HL-60/S4 treated with phorbol 12-myristate 13-acetate at 8.2 ng/mL for 4 days and 3 days (cell line): ENCODE data around the gene TMEM14C.
"Not testable (repeated sequence)": the region's sequence is repeated elsewhere in the genome, so short reads cannot be mapped to it uniquely, and the experiment has no call there.

Experiments used
- in situ Hi-C: fragments of 300-500 bp; cut with MboI; formaldehyde crosslinking; loops from 2 replicates; pipeline ENCODE4 v1.15.0; 2022; ENCODE audit warnings: low sequenced_read_pairs

The TMEM14C gene

GRCh38 chr6:10720960-10721849 lies 1.7 kb upstream of the TMEM14C start:
- in situ Hi-C loops = not testable (repeated sequence)

GRCh38 chr6:10721850-10722569 lies 860 bp upstream of the TMEM14C start:
- in situ Hi-C loops = no loop called here

DNA sequence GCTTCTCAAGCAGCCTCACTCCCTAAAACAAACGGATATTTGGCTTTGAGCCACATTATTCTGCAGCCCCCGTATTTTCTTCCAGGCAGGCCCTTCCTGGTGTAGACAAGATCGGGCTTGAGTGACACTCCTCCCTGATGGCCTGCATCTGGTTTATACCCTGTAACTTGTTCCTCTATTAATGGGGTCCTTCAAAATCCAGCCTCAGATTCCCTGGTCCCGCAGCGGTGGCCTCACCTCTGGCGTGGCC lies 375 bp upstream of the TMEM14C start:
- in situ Hi-C loops = no loop called here

GRCh38 chr6:10723567-10723881 lies 654 bp downstream of the TMEM14C start:
- in situ Hi-C loops = no loop called here

GRCh38 chr6:10725044-10725443 lies 2.2 kb downstream of the TMEM14C start:
- in situ Hi-C loops = no loop called here

DNA sequence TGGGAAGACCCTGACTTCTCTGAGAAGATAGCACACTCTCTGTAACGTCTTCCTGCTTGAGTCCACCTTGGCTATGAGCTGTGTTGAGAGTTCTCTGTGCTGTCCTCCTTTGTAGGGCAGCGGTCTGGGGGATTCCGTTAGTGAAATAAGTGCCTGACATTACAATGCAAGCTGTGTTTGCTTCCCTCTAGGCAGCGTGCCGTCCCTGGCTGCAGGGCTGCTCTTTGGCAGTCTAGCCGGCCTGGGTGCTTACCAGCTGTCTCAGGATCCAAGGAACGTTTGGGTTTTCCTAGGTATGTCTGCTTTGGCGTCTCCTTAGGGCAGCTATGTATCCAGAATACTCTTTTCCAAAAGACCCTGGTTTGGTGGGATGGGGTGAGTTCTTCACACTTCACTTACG lies 2.8 kb downstream of the TMEM14C start:
- in situ Hi-C loops = no loop called here

DNA sequence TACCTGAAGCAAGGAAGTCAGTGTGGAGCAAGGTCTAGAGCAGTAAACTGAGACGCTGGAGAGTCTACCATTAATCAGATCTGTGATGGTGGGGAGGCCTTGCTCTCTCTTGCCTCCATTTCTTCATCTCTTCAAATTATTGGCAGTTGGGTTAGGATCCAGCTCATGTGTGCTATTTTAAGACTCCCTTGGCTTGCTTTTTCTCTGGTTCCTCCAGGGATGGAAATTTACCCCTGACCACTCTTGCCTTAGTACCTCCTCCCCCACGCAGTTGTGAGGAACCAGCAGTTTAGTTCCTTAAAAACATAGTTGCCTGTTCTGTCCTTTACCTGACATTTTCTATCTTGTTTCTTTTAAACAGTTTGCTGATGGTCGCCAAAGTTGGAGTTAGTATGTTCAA lies 7.4 kb downstream of the TMEM14C start:
- in situ Hi-C loops = no loop called here

GRCh38 chr6:10733151-10733715 lies 10.4 kb downstream of the TMEM14C start:
- in situ Hi-C loops = no loop called here

- in situ Hi-C loops = no loop called here
Observed at GRCh38 chr6:10733863-10734262, 11.0 kb downstream of the TMEM14C start.

DNA sequence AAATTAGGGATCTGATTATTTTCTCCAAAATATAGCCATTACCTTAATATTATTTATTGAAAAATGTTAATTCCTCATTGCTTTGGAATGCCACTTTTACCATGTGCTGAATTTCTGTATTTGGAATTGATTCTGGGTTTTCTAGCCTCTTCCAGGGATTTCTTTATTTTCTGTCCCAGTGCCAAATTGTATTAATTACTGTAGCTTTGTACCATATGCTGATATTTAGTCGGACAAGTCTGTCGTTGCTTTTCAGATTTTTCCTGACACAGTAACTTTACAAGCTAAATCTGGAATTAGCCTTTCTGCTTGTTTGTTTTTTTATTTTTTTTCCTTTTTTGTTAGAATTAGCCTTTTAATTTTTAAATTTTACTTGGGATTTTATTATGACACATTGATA lies 13.9 kb downstream of the TMEM14C start:
- in situ Hi-C loops = no loop called here

GRCh38 chr6:10740061-10740460 lies 17.2 kb downstream of the TMEM14C start:
- in situ Hi-C loops = no loop called here

GRCh38 chr6:10741643-10742042 lies 18.8 kb downstream of the TMEM14C start:
- in situ Hi-C loops = not testable (repeated sequence)

- in situ Hi-C loops = no loop called here
Observed at GRCh38 chr6:10742251-10742650, 19.4 kb downstream of the TMEM14C start.

DNA sequence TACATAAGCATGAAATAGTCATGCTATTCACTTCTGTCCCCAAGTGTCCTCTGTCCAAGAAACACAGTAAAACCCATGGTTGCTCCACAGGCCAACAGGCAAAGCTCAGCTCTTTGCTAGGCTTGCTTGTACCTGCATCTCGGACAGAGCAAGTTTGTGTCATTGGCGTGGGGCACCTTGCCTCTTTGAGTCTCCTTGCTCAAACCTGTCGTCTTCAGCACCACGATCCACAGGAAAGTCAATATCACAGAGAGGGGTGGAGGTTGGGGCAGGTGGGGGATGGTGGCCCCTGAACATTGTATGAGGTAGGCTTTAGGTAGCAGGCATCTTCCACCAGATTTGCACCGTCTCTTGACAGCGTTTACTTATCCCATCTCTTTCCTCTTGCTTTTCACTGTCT lies 20.6 kb downstream of the TMEM14C start:
- in situ Hi-C loops = no loop called here

- in situ Hi-C loops = no loop called here
Observed at GRCh38 chr6:10745116-10745515, 22.2 kb downstream of the TMEM14C start.

DNA sequence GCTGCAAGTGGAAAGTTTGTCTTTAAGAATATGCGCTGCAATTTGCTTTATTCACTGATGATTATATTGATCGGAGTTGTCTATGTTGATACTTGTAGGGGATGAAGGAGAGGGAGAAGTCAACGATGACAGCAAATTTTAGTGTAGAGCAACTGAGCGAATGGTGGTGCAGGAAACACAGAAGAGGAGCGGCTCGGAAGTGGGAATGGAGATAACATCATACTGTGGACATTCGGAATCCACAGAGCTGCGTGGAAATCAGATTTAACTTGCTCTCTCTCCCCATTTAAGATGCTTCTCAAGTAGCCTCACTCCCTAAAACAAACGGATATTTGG lies 24.0 kb downstream of the TMEM14C start:
- in situ Hi-C loops = no loop called here

GRCh38 chr6:10747251-10747972 lies 24.5 kb downstream of the TMEM14C start, which contains the start of gene TMEM14B:
TMEM14B (plus strand) TSS chr6:10747805; CDS start chr6:10749246, 1,441 bp downstream.
- in situ Hi-C loops = no loop called here

DNA sequence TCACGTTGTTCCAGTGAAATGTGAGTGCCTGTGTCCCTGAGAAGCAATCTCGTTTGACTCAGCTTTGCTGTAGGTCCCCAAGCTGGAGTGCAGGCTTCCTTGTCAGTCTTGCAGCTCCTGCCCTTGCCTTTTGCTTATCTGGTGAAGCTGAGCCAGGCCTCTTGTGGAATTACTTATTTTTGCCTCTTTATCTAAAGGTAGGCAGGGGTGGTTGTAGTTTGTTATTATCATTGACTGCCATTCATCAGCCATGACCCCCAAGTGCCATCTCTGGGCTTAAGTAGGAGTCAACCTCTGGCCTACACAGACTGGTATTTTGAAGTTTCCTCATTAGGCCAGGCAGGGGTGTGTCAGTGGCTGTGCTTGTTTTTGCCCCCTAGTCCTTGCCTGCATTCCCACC lies 26.9 kb downstream of the TMEM14C start:
- in situ Hi-C loops = no loop called here

DNA sequence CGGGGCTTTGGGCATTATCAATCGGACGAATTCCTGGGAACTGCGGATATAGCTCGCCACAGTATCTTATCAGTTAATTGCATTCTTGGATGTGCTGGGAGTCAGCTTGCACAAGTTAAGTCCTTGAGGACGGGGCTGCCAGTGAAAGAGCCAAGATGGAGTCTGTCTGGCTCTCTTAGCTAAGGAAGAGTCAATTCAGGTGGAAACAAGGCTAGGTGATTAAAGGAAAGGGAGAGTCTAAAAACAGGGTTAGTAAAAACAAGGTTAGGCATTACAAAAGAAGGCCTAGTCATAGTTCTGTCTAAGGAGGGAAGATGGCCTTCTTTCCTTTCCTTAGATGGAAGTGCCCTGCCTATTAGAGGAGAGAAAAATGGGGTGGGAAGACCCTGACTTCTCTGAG lies 27.7 kb downstream of the TMEM14C start:
- in situ Hi-C loops = not testable (repeated sequence)

- in situ Hi-C loops = not testable (repeated sequence)
Observed at GRCh38 chr6:10751757-10752156, 28.9 kb downstream of the TMEM14C start.

GRCh38 chr6:10756085-10756484 lies 33.2 kb downstream of the TMEM14C start:
- in situ Hi-C loops = no loop called here
